NT2/D1 (cell line): ENCODE data around the gene IL1RAP.

Experiments used
- SUZ12 ChIP-seq: IDR thresholded peaks from 2 replicates; pipeline ENCODE4 v1.6.1; 2011; ENCODE audit not compliant: insufficient read length, insufficient read depth; ENCODE audit errors: extremely low read depth
- YY1 ChIP-seq: IDR thresholded peaks from 2 replicates; pipeline ENCODE4 v1.6.1; 2011; ENCODE audit not compliant: insufficient read length, insufficient read depth
- ZNF274 ChIP-seq: IDR thresholded peaks from 2 replicates; pipeline ENCODE4 v1.6.1; 2011; ENCODE audit warnings: mild to moderate bottlenecking, low read depth, low read length

GRCh38 chr3:190586631-190587011 is 72.7 kb downstream of the IL1RAP start:
- TF ChIP-seq YY1 (no peak), ZNF274 (no peak), SUZ12 (no peak)
